Stimulated activated CD8-positive, alpha-beta memory T cell treated with anti-CD3 and anti-CD28 coated beads, Interleukin-4, amount 100 ng/mL, for 48 hours (primary cell): ENCODE results near the gene TGFB1I1.
"Not testable (repeated sequence)": the region's sequence is repeated elsewhere in the genome, so short reads cannot be mapped to it uniquely, and the experiment has no call there.

Experiments
- DNase-seq: peaks from one replicate; pipeline ENCODE4 v3.0.0-alpha.2; 2020

TGFB1I1 gene

GRCh38 chr16:31471875-31472708 lies at the start of gene TGFB1I1:
TSS of gene TGFB1I1 (plus strand) at chr16:31472152. CDS start at chr16:31472189, 37 bp downstream.
- no peak for DNase-seq

DNA sequence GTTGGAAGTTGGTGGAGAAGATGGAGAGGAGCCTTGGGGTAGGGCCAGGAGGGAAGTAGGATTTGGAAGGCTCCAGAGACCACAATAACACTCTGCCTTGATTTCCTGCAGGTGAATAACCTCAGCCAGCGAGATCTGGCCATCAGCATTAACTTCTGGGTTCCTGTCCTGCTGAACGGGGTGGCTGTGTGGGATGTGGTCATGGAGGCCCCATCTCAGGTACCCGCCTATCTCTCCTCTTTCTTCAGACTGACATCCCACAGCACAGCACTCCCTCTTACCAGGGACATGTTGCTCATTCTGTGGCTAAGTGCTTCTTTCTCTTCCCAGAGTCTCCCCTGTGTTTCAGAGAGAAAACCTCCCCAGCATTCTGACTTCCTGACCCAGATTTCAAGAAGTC lies 48.7 kb upstream of the TGFB1I1 start:
- no peak for DNase-seq

DNA sequence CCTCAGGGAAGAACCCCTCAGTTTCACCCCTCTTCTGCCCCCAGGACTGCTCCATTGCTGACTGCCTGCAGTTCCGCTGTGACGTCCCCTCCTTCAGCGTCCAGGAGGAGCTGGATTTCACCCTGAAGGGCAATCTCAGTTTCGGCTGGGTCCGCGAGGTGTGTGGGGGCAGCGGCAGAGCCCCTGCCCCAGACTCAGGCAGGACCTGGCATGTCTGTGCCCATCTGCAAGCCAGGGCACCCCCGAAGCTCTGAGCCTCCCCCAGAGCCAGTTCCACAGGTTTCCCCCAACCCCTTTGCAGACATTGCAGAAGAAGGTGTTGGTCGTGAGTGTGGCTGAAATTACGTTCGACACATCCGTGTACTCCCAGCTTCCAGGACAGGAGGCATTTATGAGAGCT lies 48.2 kb upstream of the TGFB1I1 start:
- DNase-seq, result no peak

DNA sequence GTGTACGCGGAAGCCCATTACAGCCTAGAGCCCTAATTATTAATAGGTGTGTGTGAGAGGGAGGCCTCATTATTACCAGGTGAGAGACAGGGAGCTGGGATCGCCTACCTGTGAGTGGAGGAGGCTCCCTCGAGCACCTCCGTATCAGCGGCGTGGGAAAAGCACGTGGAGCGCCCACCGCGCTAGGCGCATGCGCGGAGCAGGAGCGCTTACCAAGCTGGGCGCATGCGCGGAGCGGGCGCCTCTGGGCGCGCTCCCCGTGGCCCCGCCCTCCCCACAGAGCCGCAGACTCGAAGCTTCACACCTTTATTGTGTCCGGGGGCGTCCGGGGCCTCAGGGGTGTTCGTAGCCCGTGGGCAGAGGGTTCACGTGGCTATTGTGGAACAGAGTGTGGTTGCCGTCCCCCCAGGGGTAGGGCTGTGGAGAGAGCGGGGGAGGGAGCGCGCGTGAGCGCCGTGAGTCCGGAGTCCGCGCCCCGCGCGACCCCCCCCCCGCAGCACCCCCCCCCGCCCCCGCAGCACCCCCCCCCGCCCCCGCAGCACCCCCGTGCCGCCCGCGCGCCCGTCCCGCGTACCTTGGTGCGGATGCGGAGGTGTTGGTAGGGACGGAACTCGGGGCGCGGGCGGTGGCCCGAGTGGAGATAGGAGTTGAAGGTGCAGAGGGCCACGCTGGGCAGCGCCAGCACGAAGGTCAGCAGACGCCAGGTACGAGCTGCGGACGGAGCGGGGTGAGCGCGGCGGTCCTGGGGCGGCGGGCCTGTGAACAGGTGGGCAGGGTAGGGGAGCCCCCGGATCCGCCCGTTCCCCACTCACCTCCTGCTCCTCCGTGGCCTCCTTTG lies 44.3 kb upstream of the TGFB1I1 start:
- peak; percentile 78 for DNase-seq

DNA sequence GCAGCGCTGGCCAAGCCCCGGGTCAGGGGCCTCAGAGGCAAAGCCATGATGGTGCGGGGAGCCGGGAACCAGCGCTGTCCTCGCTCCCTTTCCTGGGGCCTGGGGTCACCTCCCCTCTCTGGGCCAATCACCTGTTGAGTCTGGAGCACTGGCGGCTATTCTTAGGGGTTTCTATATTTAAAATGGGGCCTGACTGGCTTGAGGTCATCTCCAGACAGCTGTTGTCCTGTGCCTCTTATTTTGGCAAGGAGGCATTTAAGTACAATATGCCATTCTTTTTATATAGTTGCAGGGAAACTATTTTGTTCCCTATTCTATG lies 43.7 kb upstream of the TGFB1I1 start, which contains the start of gene COX6A2:
TSS of gene COX6A2 (minus strand) at position 82 of the 319 bp plus-strand sequence. CDS start at position 47, 35 bp downstream.
- DNase-seq, result no peak

GRCh38 chr16:31428638-31429247 lies 43.2 kb upstream of the TGFB1I1 start:
- no peak for DNase-seq

DNA sequence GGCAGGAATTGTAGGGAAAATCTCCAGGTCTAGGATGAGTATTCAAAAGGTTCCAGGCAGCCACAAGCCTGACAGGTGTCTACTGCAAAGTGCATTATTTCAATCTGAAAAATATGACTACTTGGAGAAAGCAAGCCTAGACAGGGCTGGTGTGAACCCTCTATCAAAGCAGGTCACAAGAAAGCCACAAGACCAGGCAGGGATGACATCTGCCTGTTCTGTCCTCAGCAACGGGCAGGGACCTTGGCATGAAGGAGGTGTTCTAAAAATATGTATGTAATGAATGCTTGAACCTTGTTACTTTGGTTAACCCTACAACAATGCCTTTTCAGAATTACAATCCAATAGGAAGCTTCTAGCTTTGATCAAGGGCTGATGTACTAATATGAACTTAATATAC lies 42.6 kb upstream of the TGFB1I1 start:
- DNase-seq, result no peak

DNA sequence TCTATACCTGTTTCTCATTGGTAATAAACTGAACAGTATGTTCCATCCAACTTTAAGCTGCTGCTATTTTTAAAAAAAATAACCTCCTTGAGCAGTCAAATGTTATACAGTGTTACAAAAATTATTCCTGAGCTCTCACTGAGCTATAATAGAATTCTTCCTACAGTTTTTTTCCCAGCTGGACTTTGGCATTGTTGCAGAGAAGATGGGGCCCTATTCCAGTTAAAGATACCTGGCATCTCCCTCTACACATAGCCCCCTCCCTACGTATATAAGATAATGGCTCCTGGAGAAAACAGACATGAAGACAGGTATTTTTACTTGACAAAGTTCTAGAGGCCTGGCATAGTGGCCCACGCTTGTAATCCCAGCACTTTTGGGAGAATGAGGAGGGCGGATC lies 42.2 kb upstream of the TGFB1I1 start:
- DNase-seq, result no peak

DNA sequence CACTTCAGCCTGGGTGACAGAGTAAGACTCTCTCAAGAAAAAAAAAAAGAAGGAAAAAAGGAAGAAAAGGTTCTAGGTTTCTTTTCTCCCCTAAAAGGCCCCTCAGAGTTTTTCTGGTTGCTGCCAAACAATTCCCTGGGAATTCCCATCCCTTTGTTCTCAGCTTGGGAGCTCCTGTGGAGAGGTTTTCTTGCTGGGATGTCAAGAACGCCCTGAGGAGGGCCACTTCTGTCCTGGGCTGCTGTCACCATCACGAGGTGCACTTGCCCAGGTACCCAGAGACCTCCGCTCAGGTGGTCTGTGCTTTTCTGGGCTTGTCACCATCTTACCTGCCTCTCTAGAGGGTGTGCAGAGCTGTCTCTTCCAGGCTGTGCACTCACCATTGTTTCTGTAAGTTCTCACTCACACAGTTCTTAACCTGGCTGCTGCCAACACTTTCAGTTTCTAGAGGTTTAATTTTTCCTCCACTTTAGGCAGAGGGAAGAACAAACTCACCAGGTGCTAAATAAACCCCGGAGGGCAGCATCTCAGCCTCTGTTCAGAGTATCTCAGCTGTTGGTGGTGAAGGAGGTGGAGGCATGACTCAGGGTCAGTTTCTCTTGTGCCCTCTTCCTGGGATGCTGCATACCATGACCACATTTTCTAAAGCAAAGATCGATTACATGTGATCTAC lies 41.4 kb upstream of the TGFB1I1 start:
- DNase-seq, result no peak

GRCh38 chr16:31435341-31436220 lies 36.4 kb upstream of the TGFB1I1 start:
- DNase-seq, result no peak

- DNase-seq, result no peak
Observed at GRCh38 chr16:31436221-31437045, 35.5 kb upstream of the TGFB1I1 start.

- no peak for DNase-seq
Observed at GRCh38 chr16:31438414-31438813, 33.5 kb upstream of the TGFB1I1 start.

DNA sequence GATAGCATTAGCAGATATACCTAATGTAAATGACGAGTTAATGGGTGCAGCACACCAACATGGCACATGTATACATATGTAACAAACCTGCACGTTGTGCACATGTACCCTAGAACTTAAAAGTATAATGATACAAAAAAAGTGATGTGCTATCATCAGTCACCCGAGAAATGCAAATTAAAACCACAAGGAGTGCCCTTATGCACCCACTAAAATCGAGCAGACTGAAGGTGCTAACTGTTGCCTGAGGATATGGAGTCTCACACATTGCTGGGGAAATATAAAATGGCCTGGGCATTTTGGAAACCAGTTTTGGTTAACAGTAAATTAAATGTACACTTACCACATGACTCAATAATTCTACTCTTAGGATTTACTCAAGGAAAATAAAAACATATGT lies 32.9 kb upstream of the TGFB1I1 start:
- not testable (repeated sequence) for DNase-seq

DNA sequence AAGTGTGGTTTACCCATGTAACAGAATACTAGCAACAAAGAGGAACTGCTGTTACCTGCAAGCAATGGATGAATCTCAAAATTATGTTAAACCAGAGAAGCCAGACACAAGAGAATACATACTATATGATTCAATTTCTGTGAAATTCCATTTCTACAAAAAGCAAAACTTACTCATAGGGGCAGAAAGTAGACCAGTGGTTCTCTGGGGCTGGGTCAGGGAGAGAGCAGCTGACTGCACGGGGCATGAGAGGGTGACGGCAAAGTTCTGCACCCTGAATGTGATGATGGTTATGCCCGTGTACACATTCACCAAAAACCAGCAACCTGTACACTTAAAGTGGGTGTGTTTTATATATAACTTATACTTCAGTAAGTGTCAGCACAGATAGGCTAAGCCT lies 32.4 kb upstream of the TGFB1I1 start:
- DNase-seq, result no peak

- DNase-seq, result no peak
Observed at GRCh38 chr16:31440516-31441184, 31.3 kb upstream of the TGFB1I1 start.

DNA sequence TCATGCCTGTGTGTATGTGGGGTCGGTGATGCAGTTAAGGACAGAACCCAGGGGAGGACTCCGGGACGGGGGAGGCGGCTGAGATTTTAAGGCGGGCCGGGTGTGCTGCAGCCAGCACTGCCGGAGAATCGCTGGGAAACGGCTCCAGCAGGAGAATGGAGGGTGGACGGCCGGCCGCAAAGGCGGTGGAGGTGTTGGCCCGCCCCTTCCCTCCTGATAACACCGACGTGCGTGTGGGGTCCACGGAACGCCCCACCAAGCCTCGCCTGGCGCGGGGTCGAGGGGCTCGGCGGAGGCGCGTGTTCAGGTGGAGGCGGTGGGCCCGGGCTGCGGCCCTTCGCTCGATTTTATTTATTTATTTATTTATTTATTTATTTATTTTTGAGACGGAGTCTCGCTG lies 30.0 kb upstream of the TGFB1I1 start:
- DNase-seq, result no peak

GRCh38 chr16:31445931-31446330 lies 26.0 kb upstream of the TGFB1I1 start:
- DNase-seq, result not testable (repeated sequence)

- DNase-seq, result no peak
Observed at GRCh38 chr16:31451201-31451600, 20.8 kb upstream of the TGFB1I1 start.

GRCh38 chr16:31451681-31452351 lies 20.1 kb upstream of the TGFB1I1 start:
- no peak for DNase-seq

GRCh38 chr16:31452631-31453106 lies 19.3 kb upstream of the TGFB1I1 start:
- DNase-seq, result no peak
